ENCODE measurements around the gene DIAPH3. TPM values are rescaled to one million over a fixed set of nuclear protein-coding genes. Genes with fewer than 3 reads are reported as not detected.

Gene DIAPH3
- total RNA-seq, 1 donor from 2014 or later: 2.6 TPM

GRCh38 chr13:60112771-60113170 is 51.0 kb downstream of the DIAPH3 start:
- H3K9me3 Mint-ChIP-seq (ENCODE audit: unreplicated experiment): no peaks in the 10 kb centered on the region
- H3K4me3 Mint-ChIP-seq (ENCODE audit: unreplicated experiment): no peak overlapping the region
- no peaks in the 10 kb centered on the region for H3K4me1 Mint-ChIP-seq (ENCODE audit: low read depth, unreplicated experiment)
- H3K27ac Mint-ChIP-seq (ENCODE audit: unreplicated experiment): no peak overlapping the region
- peaks cover 9% of the 10 kb centered on the region for H3K36me3 Mint-ChIP-seq (ENCODE audit: unreplicated experiment)
- TF ChIP-seq CTCF (IDR thresholded peaks at IDR 0.05; ENCODE audit: partially characterized antibody, unreplicated experiment): no peak
- no peaks in the 10 kb centered on the region for H3K27me3 Mint-ChIP-seq (ENCODE audit: unreplicated experiment)
- no peak for DNase-seq

- H3K36me3 Mint-ChIP-seq (ENCODE audit: unreplicated experiment): peaks cover 9% of the 10 kb centered on the region
- no peak for TF ChIP-seq CTCF (IDR thresholded peaks at IDR 0.05; ENCODE audit: partially characterized antibody, unreplicated experiment)
- H3K4me3 Mint-ChIP-seq (ENCODE audit: unreplicated experiment): no peak overlapping the region
- H3K27ac Mint-ChIP-seq (ENCODE audit: unreplicated experiment): no peak overlapping the region
- H3K4me1 Mint-ChIP-seq (ENCODE audit: low read depth, unreplicated experiment): no peaks in the 10 kb centered on the region
- H3K27me3 Mint-ChIP-seq (ENCODE audit: unreplicated experiment): no peaks in the 10 kb centered on the region
- no peaks in the 10 kb centered on the region for H3K9me3 Mint-ChIP-seq (ENCODE audit: unreplicated experiment)
- no peak for DNase-seq
These were observed 52.0 kb downstream of the DIAPH3 start for GRCh38 chr13:60111691-60112090.

GRCh38 chr13:60109285-60109684 is 54.4 kb downstream of the DIAPH3 start:
- H3K4me3 Mint-ChIP-seq (ENCODE audit: unreplicated experiment): no peak overlapping the region
- TF ChIP-seq CTCF (IDR thresholded peaks at IDR 0.05; ENCODE audit: partially characterized antibody, unreplicated experiment): no peak
- H3K27me3 Mint-ChIP-seq (ENCODE audit: unreplicated experiment): no peaks in the 10 kb centered on the region
- H3K27ac Mint-ChIP-seq (ENCODE audit: unreplicated experiment): no peak overlapping the region
- no peaks in the 10 kb centered on the region for H3K4me1 Mint-ChIP-seq (ENCODE audit: low read depth, unreplicated experiment)
- H3K9me3 Mint-ChIP-seq (ENCODE audit: unreplicated experiment): no peaks in the 10 kb centered on the region
- peaks cover 5% of the 10 kb centered on the region for H3K36me3 Mint-ChIP-seq (ENCODE audit: unreplicated experiment)
- no peak for DNase-seq

- no peak for DNase-seq
- H3K9me3 Mint-ChIP-seq (ENCODE audit: unreplicated experiment): no peaks in the 10 kb centered on the region
- TF ChIP-seq CTCF (IDR thresholded peaks at IDR 0.05; ENCODE audit: partially characterized antibody, unreplicated experiment): no peak
- H3K27me3 Mint-ChIP-seq (ENCODE audit: unreplicated experiment): no peaks in the 10 kb centered on the region
- no peaks in the 10 kb centered on the region for H3K36me3 Mint-ChIP-seq (ENCODE audit: unreplicated experiment)
- H3K4me3 Mint-ChIP-seq (ENCODE audit: unreplicated experiment): no peak overlapping the region
- no peaks in the 10 kb centered on the region for H3K4me1 Mint-ChIP-seq (ENCODE audit: low read depth, unreplicated experiment)
- no peak overlapping the region for H3K27ac Mint-ChIP-seq (ENCODE audit: unreplicated experiment)
These were observed 55.1 kb downstream of the DIAPH3 start for GRCh38 chr13:60108589-60108988.

- no peaks in the 10 kb centered on the region for H3K36me3 Mint-ChIP-seq (ENCODE audit: unreplicated experiment)
- DNase-seq: no peak
- TF ChIP-seq CTCF (IDR thresholded peaks at IDR 0.05; ENCODE audit: partially characterized antibody, unreplicated experiment): no peak
- H3K27me3 Mint-ChIP-seq (ENCODE audit: unreplicated experiment): no peaks in the 10 kb centered on the region
- no peaks in the 10 kb centered on the region for H3K9me3 Mint-ChIP-seq (ENCODE audit: unreplicated experiment)
- no peaks in the 10 kb centered on the region for H3K4me1 Mint-ChIP-seq (ENCODE audit: low read depth, unreplicated experiment)
- no peak overlapping the region for H3K4me3 Mint-ChIP-seq (ENCODE audit: unreplicated experiment)
- no peak overlapping the region for H3K27ac Mint-ChIP-seq (ENCODE audit: unreplicated experiment)
These were observed 63.9 kb downstream of the DIAPH3 start for GRCh38 chr13:60099631-60100420.
